Activated CD4-positive, alpha-beta T cell treated with anti-CD3 and anti-CD28 coated beads, Interleukin-2, amount 50 U/mL, for 48 hours (primary cell): ENCODE measurements around the gene SLC7A4.

Experiments
- DNase-seq, 2 experiments: peaks; one replicate each; pipeline ENCODE4 v3.0.0-alpha.2; 2020

SLC7A4 gene

GRCh38 chr22:20997536-20998257 lies 34.7 kb downstream of the SLC7A4 start:
- DNase-seq, result no peak

GRCh38 chr22:20996598-20997535 lies 35.5 kb downstream of the SLC7A4 start:
- no peak for DNase-seq

- no peak for DNase-seq
Observed at GRCh38 chr22:20996031-20996410, 36.3 kb downstream of the SLC7A4 start.

DNA sequence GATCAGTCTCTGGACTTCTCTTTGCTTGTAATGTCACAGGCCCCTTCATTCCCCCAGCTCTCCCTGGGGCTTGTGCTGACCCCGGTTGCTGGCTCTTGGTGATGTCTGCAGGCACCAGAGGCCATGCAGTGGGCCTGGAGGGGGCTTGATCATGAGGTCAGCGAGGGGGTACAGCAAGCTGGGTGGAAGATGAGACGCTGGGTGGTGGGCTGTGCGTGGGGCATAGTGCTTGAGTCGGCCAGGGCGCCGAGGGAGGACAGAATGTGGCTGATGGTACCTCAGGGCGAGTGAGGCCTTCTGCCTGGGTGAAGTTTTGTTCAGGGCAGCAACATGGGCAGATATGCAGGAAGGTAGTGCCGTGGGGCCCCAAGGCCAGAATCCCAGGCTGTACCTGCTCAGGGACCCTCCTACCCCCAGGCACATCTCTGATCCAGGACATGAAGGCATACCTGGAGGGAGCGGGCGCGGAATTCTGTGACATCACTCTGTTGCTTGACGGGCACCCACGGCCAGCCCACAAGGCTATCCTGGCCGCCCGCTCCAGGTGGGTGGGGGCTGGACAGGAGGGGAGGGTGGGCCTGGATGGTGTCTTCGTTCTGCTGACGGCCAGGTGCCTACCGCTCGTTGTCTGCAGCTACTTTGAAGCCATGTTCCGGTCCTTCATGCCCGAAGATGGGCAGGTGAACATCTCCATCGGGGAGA lies 36.9 kb downstream of the SLC7A4 start:
- no peak for DNase-seq

DNA sequence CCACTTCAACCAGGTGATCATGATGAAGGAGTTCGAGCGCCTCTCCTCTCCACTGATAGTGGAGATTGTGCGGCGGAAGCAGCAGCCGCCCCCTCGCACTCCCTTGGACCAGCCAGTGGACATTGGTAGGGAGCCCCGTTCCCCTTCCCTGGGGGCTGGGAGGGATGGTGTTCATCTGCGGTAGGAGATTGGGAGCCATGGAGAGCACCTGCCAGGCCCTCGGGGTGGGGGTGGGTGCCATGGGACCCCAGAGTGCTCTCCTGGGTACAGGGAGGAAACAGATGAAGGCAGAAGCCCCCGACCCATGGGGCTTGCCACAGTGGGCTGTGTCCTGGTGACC lies 37.5 kb downstream of the SLC7A4 start:
- DNase-seq, result no peak

DNA sequence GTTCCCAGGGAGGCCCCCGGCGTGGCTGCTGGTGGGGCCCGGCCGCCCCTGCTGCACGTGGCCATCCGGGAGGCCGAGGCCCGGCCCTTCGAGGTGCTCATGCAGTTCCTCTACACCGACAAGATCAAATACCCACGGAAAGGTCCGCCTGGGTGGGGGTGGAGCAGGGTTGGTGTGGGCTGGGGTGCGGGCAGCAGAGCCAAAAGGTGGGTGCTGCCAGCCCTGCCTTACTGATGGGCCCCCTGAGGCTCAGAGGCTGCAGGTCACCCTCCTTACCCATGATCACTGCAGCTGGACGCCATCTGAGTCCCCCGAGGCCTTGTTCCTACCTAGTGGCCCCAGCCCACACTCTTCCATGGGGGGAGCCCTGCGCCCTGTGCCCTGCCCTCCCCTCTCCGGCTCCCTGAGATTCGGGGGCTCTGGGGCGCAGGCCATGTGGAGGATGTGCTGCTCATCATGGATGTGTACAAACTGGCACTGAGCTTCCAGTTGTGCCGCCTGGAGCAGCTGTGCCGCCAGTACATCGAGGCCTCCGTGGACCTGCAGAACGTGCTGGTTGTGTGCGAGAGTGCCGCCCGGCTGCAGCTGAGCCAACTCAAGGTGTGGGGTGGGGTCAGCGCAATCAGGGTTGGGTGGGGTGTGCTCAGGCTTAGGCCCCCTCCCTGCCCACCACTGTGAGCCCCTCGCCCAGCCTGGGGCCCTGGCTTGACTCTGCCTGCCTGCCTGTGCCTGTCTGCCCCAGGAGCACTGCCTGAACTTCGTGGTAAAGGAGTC lies 38.0 kb downstream of the SLC7A4 start:
- DNase-seq, result no peak

GRCh38 chr22:20993304-20994127 lies 38.8 kb downstream of the SLC7A4 start:
- no peak for DNase-seq

- DNase-seq, result no peak
Observed at GRCh38 chr22:20992456-20993303, 39.7 kb downstream of the SLC7A4 start.

GRCh38 chr22:20992056-20992442 lies 40.3 kb downstream of the SLC7A4 start:
- no peak for DNase-seq

DNA sequence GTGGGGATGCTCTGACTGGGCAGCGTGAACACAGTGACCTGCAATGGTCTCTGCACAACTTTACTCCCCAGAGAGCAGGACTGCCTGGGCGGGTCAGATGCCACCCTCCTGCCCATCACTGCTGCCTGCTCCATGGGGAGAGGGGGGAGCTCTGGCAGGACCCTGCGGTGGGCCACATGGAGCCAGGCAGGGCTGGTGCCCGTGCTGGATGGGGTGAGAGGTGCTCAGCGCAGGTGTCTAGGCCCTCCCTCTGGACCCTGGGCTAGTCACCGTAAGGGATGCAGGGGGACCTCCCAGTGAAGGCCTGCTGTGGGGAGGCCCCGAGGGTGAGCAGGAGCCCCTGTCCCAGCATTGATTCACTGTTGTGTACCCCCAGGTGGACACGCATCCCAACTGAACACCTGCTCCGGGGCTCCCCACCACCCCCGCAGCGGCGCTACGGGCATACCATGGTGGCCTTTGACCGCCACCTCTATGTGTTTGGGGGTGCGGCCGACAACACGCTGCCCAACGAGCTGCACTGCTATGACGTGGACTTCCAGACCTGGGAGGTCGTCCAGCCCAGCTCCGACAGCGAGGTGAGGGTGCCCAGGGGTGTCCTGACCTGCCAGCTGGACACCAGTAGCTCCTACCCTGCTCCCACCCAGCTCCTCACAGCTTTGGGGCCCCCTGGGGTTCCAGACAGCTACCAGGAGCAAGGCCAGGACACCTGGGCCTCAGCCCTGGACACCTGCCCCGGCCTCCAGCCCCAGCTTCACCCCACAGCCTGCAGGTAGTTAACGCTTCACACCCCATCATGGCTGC lies 40.9 kb downstream of the SLC7A4 start:
- no peak for DNase-seq

DNA sequence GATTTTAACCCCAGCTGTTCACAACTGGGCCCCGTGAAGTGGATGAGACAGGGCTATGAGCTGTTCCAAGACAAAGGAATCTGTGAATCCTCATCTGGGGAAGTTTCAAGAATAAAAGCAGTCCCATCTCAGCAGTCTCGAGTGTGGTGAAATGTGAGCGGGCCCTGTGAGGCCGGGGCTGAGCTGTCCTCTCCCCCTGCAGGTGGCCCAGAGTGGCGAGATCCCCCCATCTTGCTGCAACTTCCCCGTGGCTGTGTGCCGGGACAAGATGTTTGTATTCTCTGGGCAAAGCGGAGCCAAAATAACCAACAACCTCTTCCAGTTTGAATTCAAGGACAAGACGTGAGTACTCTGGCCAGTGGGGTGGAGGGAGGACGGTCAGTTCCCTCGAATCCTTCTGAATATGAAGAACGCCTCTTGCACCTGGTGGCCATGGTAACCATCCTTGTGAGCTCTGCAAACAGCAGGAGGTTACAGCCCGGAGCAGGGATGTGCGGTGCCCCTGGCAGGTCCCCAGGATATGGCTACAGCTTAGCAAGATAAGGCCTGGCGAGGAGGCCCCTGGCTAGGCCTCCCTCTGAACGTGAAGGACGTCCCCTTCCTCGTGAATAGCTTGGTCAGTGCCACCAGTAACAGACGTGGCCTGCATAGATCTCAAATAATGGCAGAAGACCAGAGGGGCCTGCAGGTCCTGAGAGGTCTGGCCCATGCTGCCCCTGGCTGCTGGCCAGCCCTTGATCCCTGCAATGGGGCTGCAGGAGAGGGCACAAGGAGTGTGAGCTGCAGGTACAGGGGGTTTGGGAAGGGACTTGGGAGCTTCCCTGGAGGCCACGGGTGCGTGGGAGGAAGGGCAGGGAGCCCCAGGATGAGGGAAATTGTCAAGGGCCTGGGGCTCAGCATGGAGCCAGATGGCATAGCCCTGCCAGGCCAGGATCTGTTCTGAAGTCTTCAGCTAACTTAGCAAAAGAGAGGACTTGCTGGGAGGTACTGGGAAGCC lies 41.9 kb downstream of the SLC7A4 start:
- no peak for DNase-seq

DNA sequence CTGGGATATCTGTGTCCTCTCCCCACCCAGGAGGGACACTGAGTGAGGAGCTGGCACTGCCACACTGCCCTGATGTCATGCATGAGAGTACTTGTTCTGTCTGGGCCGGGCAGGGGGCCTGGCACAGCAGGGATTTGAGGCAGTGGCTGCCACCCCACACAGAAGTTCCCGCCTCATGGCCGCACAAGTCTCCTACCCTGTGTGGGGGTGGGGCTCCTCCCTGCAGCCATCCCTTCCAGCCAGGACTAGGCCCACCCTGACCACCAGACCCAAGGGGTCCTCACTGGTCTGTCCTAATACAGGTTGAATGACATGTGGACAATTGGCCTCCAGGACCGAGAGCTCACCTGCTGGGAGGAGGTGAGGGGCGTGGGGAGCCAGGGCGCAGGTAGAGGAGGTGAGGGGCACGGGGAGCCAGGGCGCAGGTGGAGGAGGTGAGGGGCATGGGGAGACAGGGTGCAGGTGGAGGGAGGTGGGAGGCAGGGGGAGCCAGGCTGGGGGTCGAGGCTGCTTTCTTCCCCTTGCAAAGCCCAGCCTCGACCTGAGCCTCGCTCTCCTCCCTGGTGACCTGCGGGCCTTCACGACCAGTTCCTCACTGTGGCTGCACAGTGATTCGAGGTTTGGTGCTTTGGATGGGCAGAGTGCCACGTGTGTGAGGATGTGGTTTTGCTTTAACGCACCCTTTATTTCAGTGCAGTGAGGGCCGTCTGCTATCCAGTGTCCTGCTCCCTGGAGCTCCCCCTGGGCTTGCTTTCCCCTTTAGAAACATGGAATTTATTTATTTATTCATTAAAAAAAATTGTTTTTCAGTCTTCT lies 42.8 kb downstream of the SLC7A4 start:
- DNase-seq, result no peak

- DNase-seq, result no peak
Observed at GRCh38 chr22:20988573-20989322, 43.6 kb downstream of the SLC7A4 start.

DNA sequence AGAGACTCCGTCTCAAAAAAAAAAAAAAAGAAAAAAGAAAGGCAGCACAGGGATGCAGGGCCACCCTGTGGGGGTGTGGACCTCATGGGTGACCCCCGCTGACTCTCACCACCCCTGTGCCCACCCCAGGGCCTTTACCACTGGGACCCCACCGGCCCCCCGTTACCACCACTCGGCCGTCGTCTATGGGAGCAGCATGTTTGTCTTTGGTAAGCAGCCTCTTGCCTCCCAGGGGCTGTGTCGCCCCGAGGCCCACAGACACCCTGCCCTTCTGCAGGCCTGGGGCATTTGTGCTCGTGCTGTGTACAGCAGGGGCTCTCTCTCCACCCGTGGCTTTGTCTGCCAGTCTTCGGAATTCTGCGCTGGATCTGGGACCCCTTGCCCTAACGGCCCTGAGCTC lies 45.0 kb downstream of the SLC7A4 start:
- no peak for DNase-seq

GRCh38 chr22:20986365-20986764 lies 46.0 kb downstream of the SLC7A4 start:
- no peak for DNase-seq

DNA sequence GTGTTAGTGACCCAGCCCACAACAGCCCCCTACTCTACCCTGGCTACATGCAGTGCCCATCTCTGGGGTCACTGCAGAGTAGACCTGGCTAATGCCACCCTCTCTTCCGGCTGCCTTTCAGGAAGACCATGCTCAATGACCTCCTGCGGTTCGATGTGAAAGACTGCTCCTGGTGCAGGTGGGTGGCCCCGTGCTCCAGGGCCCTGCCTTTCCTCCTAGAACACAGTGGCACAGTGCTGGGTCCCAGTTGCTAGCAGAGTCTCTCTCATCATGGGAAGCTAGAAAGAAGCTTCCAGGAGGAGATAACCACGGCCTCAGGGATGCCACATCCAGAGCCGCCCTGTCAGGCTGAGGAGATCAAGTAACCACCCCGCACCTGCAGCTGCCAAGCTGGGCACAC lies 46.6 kb downstream of the SLC7A4 start:
- DNase-seq, result no peak
